HG02884 (cell line): Measurements from ENCODE around the gene GAS5.
"Not testable (repeated sequence)": the region's sequence is repeated elsewhere in the genome, so short reads cannot be mapped to it uniquely, and the experiment has no call there.

ENCODE experiments used
- ATAC-seq: cut with Tn5 transposase; IDR thresholded peaks from one replicate; pipeline ENCODE4 v1.9.1; 2021; ENCODE audit warnings: mild to moderate bottlenecking, moderate library complexity; ENCODE audit not compliant: unreplicated experiment

Gene GAS5

DNA sequence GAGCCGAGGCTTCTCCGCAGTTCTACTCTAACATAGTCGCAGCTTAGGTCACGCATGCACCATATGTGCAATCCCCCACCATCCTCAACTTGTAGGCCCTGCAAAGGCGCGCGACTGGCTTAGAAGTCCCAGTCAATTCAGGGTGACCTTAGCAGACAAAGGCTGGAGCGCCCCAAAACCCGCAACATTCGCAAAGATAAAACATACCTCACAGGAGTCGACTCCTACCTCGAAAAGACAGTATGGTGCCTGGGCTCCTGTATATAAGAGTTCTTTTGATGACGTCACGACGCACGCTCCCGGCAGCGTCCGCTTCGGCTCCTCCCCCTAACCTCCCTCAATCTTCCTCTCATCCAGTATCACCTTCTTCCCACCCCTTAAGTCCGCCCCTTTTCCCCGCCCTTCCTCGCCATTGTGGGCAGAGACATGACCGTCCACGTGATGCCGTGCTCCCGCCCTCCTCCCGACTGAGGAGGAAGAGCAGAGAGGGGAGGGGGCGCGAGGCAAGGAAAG, at the start of gene GAS5:
GAS5 (minus strand) TSS at position 237 of the 513 bp plus-strand sequence.
- ATAC-seq = peak; percentile 68

DNA sequence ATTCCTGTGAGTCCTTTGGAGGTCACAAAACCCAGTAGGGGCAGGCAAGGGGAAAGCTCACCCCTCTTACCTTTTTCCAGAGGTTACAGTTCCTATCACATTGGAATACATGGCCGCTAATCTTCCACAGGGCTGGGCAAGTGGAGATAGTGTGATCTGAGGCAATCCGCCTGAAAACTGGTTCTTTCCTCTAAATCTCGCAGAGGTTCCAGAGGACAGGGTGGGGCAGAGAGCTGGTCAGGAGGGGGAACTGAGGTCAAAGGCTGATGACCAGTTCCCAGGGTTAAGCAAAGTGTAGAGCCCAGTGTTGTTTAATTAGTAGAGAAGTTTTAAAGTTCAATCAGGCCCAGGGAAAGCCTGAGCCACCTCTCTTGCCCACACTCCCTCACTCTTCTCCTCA, 49.4 kb upstream of the GAS5 start, which contains the start of gene SERPINC1:
SERPINC1 (minus strand) TSS at position 179 of the 400 bp plus-strand sequence; CDS start at position 111, 68 bp downstream.
- ATAC-seq = no peak

DNA sequence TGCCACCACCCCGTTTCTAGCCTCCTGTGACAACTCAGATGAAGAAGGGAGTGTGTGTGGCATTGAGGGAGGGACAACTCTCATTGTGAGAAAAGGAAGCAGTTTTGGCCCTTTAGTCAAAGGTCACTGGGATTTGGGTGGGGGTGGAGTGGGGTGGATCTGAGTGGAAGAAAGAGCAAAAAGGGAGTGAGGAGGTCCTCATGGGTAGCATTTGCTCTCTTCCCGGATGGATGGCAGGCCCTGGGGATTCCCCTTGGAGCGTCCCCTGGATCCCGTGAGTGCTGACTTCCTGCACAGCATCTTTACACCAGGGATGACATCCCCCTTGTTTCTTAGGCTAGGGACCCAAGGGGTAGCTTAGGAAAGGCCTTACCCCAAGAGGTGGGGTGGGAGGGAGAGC, 48.9 kb upstream of the GAS5 start:
- ATAC-seq = no peak

DNA sequence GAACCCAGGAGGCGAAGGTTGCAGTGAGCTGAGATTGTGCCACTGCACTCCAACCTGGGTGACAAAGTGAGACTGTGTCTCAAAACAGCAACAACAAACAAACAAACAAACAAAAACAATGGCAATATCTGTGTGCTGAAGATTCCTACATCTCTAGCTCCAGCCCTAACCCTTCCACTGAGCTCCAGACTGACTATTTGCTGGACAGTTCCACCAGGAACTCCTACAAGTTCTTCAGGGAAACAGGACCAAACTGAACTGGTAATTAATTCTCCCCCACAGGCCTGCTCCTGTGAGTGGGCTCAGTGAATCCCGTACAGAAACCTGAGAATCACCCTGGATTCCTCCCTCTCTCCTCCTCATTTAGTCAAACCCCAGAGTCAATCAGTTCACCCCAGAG, 47.8 kb upstream of the GAS5 start:
- no peak for ATAC-seq

DNA sequence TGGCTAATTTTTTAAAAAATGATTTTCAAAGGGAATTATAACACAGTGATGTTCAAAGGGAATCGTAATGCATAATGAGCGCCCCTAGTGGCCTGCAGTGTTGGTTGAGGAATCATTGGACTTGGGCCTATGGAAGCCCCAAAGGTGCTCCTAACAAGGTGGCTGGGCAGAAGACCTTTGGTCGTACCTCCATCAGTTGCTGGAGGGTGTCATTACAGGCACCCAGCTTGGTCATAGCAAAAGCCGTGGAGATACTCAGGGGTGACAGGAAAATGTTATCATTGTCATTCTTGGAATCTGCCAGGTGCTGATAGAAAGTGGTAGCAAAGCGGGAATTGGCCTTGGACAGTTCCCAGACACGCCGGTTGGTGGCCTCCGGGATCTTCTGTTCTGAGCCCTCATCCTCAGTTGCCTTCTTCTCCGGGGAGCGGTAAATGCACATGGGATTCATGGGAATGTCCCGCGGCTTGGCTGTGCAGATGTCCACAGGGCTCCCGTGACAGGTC, 46.6 kb upstream of the GAS5 start:
- no peak for ATAC-seq

DNA sequence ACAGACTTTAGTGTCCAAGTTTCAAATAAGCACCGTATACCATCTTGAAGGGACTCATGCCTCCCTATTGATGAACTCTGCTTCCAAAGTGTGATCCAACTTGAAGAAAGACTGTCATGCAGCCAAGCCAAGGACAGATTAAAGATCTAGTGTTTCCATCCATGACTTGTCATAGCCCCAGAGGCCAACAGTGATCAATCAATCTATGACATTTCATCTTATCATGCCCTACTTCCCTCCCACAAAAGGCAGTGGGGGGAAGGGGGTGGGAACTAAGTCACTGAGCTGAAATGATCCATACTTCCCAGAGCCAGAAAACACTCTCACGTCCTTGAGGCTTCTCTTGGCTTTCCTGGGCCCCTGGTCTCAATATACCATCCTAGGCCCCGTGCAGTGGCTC, 45.3 kb upstream of the GAS5 start:
- ATAC-seq = no peak

DNA sequence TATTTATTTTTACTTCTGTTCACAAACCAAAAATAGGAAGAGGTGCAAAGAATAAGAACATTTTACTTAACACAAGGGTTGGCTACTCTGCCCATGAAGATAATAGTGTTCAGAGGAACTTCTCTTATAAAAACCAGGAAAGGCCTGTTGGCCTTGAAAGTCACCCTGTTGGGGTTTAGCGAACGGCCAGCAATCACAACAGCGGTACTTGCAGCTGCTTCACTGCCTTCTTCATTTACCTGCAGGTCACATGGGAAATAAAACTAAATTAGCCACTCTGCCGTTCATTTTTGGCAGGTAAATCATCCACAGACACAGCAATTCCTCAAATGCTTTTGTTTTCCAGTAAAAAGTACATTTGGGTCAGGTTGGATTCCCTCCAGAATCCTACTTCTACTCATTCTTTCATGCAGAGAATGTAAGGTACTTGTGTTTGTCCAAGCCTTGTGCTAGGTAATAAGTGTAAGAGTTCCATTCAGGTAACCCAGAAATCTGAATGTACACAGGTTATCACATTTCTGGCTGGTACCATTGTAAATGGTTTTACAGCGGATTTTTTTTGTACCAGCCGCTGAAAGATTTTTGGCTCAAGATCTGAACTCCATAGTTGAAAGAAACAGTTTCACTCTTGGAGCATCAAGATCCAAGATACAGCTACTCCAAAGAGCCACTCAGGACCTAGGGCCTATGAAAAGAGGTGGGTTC, 36.2 kb upstream of the GAS5 start:
- no peak for ATAC-seq

DNA sequence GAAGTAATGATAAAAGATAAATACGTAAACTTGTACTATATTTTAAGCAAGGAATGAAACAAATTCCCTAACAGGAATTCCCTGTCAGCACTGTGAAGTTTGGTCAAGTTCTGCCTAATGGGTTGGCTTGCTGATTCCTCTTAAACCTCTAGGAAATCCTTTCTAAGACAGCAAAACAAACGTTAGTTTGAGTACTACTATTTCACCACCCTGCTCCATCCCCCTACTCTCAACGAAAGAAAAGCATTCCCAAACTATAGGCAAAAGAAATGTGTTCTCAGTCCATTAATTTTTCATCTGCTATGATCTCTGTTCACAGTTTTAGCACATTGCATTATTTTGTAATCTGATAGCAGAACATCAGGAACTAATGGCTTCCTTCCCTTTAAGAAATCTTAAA, 33.2 kb upstream of the GAS5 start:
- no peak for ATAC-seq

DNA sequence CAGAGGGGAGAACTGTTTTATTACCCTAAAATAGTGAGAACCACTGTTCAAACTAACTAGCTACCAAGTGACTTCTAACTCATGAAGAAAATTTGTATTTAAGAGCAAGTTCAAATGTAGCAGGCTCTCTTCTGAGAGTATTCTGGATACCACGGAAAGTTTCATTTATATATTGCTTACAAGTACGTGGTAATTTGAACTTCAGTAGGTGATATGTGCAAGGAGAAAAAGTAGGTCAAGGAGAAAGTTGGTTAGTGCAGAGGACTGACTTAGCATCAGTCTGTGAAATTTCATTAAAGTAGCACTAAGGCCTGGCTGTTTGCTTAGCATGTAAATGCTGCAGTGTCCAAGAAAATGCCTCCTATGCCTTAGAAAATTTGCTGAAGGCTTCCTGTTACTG, 32.6 kb upstream of the GAS5 start:
- no peak for ATAC-seq

DNA sequence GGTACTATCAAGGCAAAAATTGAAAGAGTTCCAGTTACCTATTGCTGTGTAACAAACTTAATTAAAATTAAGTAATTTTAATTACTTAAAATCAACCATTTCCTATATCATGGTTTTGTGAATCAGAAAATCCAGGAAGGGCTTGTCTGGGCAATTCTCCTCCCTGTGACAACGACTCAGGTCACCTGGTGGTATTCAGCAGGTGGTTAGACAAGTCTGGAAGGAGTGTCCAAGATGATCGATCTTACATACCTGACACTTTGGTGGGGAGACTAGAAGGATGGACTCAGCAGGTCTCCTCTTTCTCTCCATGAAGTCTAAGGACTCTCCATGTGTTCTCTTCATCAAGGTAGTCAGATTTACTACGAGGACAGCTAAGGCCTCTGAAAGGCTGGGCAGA, 26.4 kb upstream of the GAS5 start:
- ATAC-seq = no peak

DNA sequence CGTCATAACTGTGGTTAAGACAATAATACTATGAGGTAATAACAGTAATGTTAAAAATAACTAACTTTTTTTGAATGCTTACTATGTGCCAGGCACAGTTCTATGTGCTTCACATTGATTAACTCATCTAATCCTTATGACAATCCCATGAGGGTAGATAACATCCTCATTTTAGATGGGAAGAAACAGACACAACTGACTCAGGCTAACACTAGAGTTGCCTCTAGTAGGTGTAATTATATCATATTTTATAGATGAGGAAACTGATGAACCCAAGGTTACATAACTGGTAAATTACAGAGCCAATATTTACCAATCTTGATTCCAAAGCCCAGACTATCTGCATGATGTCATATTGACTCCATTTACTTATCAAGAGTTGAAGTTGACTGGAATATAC, 25.8 kb upstream of the GAS5 start:
- ATAC-seq = no peak

DNA sequence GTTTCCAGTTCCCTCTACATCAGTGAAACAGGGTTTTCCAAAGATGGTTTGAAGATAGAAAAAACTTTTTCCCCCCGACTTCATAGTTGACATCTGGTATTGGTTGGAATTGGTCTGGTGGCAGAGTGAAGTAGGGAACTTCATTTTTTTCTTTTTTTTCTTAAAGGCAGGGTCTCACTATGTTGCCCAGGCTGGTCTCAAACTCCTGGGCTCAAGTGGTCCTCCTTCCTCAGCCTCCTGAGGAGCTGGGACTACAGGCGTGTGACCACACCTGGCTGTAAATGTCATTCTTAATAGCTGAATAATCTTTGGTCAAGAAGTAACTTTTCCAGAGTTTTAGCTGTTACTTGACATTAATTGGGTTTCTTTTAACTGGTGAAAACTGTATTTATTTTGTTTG, 22.1 kb upstream of the GAS5 start:
- no peak for ATAC-seq

DNA sequence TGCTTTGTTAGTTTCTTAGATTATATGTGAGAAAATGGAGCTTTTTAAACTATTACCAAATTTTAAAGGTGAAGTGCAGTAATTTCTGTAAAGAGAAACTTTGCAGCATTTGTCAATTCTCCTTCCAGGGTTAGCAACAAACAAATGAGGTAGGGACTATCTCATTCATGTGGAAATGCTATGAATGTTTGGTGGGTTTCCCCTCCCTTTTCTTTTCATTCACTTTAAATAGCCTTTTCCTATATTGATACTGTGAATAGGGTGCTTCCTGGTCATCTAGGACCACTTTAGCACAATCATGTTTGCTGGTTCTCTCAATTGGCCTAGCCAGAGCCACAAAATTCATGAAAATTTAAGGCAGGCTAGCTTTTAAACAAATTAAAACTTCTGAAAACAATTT, 21.0 kb upstream of the GAS5 start:
- ATAC-seq = no peak

DNA sequence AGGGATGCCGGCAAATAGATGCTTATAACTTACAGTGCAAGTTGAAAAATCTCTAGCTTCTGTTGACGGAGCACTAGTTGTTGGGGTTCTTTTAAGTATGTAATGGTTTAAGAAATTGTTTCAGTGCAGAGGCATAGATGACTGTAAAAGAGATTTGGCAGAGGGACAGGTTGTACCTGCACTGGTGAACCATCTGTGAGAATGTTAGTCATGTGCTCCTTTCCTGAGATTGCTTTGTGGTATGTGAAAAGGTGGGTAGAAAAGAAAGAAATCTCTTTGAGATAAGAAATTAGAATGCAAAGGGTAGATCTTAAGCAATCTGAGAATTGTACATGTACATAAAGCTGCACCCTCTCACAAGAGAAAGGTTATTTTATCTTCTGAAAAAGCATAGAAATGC, 19.8 kb upstream of the GAS5 start:
- ATAC-seq = no peak

DNA sequence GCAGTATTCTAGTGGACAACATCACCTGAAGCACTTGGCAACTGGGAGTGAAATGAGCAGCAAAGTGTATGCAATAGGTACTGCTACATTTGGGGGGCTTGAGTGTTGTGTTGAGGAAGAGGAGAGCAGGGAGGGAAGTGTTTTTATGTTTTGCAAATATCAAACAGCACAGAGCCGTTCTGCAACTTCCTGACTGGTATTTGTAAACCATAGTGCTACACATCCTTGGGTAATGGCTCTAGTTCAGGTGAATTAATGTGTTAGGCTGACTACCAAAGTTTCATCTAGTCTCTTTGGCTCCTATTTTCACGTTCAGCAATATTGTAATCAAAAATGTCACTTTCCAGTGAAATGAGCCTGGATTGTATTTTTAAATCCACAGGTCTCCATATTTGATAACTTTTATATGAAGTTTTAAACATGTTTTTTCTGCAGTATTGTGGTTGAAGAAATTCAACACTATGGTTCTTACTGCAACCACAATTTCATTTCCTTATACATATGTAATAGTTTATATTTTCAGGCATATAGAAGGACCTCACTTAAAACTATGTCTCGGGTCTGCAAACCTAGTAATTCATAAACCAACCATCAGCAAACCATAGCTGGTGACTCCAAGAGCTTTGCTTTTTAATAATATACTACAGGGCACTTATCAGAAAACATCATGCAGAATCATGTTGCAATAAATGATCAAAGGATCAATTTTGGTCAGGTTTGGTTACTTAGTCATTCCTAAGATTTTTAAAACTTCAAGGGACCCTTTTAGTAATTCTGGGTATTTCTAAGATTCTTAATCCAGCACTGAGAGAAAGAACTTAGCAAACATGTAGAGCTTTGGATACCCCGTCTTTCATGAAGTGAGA, 19.2 kb upstream of the GAS5 start:
- no peak for ATAC-seq

DNA sequence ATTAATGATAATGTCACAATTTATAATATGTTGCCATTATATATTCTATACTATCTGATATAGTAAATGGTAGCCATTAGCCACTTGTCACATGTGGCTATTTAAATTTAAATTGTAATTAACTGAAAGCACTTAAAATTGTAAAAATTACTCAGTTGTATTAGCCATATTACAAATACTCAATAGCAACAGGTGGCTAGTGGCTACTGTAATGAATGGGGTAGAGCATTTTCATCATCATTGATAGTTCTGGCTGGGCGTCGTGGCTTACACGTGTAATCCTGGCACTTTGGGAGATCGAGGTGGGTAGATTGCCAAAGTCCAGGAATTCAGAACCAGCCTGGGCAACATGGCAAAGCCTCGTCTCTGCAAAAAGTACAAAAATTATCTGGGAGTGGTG, 16.9 kb upstream of the GAS5 start:
- ATAC-seq = no peak

DNA sequence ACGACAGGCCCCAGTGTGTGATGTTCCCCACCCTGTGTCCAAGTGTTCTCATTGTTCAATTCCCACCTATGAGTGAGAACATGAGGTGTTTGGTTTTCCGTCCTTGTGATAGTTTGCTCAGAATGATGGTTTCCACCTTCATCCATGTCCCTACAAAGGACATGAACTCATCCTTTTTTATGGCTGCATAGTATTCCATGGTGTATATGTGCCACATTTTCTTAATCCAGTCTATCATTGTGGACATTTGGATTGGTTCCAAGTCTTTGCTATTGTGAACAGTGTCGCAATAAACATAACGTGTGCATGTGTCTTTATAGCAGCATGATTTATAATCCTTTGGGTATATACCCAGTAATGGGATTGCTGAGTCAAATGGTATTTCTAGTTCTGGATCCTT, 13.3 kb upstream of the GAS5 start:
- not testable (repeated sequence) for ATAC-seq

DNA sequence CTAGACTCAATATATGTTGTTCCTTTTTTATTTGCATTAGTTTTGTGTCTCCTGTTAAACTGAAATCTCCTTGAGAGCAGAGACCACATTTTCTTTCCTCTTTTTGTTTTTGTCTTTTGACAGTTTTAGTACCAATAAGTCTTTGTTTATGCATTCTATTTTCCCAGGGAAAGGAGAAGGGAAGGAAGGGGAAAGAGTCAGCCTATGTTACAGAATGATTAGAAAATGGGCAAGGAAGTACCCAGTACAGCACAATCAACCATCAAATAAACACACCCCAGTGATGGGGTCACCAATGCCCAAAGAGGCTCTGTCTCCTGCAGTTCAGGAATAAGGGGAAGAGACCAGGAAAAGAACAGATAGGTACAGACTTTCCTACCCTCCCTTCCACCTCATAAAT, 10.5 kb upstream of the GAS5 start:
- ATAC-seq = no peak

DNA sequence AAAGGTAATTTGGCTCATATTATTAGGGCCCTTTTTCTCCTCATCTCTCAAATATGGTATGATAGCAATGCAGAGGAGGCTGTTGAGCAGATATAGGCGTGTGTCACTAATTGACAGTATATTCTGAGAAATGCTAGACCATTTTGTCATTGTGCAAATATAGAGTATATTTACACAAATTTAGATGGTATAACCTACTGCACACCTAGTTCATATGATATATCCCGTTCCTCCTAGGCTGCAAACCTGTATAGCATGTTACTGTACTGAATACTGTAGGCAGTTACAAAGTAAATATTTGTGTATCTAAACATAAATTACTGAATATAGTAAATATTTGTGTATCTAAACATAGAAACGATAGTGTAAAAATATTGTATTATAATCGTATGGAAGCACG, 8.9 kb upstream of the GAS5 start:
- no peak for ATAC-seq

DNA sequence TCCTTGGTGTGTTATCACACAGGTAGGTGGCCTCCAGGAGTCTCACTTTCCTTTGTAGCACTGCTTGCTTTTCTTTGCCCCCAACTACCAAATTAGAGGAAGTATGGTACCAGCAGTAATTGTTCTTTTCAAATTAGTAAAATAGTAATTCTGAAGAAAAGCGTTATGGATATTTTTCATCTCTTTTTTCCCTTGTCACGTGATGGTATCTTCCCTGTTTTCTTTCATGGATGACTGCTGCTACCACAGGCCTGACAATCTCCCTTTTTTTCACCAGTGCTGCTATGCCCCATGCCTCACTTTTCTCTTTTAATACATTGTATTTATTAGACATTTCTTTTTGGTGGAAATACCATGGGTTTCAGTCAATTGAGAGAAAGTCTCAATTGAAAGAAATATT, 3.7 kb upstream of the GAS5 start:
- ATAC-seq = no peak

DNA sequence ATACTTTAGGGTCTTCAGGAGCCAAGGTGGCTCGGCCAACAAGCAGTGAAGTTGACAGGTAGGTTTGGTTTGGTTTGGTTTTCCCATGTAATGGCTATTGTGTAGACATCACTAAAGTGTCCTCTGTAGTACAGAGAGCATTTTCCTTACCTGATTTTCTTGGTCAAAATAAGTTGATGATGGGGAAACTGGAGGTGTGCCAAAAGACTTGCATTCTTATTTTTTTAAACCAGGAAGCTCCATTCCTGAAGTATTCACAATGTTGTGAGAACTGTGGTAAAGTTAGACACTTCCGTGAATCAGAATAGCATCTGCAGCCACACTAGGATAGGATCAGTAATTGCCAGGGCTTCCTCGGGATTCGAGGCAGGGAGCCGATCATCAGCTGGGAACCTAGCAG, 3.3 kb upstream of the GAS5 start:
- no peak for ATAC-seq
